ENCODE results near the gene TMEM87B. TPM values are rescaled to one million over a fixed set of nuclear protein-coding genes. Genes with fewer than 3 reads are reported as not detected.

The TMEM87B gene
- total and polyA plus RNA-seq, 10 of the 15 experiments (the other 5 are each of a cell fraction or from before 2014, with no cell fraction given) = 5.7 to 20.6 (median 12.3) TPM

DNA sequence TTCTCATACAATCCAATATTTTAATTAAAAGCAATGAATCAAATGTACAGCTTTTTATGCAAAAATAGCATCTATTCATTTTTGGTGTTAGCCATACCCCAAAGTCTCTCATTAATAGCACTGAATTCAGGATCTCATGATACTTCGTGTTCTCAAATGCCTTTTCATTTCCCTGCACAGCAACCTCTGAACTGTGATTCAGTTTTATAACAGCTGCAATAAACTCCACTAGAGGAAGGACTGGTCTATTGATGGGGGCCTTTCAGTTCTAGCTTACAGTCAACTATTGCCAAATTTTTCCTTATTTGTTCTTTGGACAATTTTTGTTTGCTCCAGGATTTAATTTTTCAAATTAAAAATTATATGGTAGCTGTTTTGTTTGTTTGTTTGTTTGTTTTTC, 4.8 kb upstream of the TMEM87B start:
- no peaks in the 10 kb centered on the region for H3K36me3 ChIP-seq (ENCODE audit: control insufficient read depth in 2 of 2, insufficient read depth in 2 of 2, low read length in 1 of 2)
- TF ChIP-seq GABPA (IDR thresholded peaks at IDR 0.05; ENCODE audit: low read depth) (no peak), ZBED1 (IDR thresholded peaks at IDR 0.05; ENCODE audit: borderline replicate concordance) (no peak), NFXL1 (IDR thresholded peaks at IDR 0.05; ENCODE audit: borderline replicate concordance) (no peak), ZNF207 (IDR thresholded peaks at IDR 0.05; ENCODE audit: borderline replicate concordance) (no peak), MEF2B (IDR thresholded peaks at IDR 0.05; ENCODE audit: partially characterized antibody, poor library complexity, severe bottlenecking) (no peak), RBBP5 (conservative IDR thresholded peaks at IDR 0.05) (no peak), PAX8 (IDR thresholded peaks at IDR 0.05) (no peak), TBL1XR1 (IDR thresholded peaks at IDR 0.05; ENCODE audit: low read depth, low read length) (no peak), CBX5 (IDR thresholded peaks at IDR 0.05; ENCODE audit: low read depth) (no peak)
- TF ChIP-seq, protein P1, sequence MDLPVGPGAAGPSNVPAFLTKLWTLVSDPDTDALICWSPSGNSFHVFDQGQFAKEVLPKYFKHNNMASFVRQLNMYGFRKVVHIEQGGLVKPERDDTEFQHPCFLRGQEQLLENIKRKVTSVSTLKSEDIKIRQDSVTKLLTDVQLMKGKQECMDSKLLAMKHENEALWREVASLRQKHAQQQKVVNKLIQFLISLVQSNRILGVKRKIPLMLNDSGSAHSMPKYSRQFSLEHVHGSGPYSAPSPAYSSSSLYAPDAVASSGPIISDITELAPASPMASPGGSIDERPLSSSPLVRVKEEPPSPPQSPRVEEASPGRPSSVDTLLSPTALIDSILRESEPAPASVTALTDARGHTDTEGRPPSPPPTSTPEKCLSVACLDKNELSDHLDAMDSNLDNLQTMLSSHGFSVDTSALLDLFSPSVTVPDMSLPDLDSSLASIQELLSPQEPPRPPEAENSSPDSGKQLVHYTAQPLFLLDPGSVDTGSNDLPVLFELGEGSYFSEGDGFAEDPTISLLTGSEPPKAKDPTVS (IDR thresholded peaks at IDR 0.05; ENCODE audit: low read depth, low read length) = no peak
- TF ChIP-seq, protein P2, sequence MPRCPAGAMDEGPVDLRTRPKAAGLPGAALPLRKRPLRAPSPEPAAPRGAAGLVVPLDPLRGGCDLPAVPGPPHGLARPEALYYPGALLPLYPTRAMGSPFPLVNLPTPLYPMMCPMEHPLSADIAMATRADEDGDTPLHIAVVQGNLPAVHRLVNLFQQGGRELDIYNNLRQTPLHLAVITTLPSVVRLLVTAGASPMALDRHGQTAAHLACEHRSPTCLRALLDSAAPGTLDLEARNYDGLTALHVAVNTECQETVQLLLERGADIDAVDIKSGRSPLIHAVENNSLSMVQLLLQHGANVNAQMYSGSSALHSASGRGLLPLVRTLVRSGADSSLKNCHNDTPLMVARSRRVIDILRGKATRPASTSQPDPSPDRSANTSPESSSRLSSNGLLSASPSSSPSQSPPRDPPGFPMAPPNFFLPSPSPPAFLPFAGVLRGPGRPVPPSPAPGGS (IDR thresholded peaks at IDR 0.05; ENCODE audit: borderline replicate concordance, insufficient read depth, low read depth, low read length, poor library complexity, severe bottlenecking) = no peak
- TF ChIP-seq, protein P3, sequence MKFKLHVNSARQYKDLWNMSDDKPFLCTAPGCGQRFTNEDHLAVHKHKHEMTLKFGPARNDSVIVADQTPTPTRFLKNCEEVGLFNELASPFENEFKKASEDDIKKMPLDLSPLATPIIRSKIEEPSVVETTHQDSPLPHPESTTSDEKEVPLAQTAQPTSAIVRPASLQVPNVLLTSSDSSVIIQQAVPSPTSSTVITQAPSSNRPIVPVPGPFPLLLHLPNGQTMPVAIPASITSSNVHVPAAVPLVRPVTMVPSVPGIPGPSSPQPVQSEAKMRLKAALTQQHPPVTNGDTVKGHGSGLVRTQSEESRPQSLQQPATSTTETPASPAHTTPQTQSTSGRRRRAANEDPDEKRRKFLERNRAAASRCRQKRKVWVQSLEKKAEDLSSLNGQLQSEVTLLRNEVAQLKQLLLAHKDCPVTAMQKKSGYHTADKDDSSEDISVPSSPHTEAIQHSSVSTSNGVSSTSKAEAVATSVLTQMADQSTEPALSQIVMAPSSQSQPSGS (IDR thresholded peaks at IDR 0.05; ENCODE audit: low read length) = no peak
- H3K79me2 ChIP-seq (ENCODE audit: control insufficient read depth, insufficient read depth, low read length) = no peaks in the 10 kb centered on the region
- no peaks in the 10 kb centered on the region for H4K20me1 ChIP-seq (ENCODE audit: control insufficient read depth, insufficient read depth)
- ChIA-PET SMC1A (ENCODE audit: uncharacterized antibody, unreplicated experiment) (interaction anchor here (1.0 to 9.0 kb wide), 8 partner anchors 44 to 166 kb away, joined by 3 to 85 read pairs (median 6); partner anchors contain the start of gene ANAPC1), RAD21 (ENCODE audit: unreplicated experiment) (interaction anchor here (0.6 to 3.9 kb wide), 6 partner anchors 147 to 224 kb away, joined by 3 to 22 read pairs (median 4); partner anchors contain the start of gene MERTK), POLR2A (interaction anchor here (2.0 kb wide), 1 partner anchor 162 kb away, joined by 5 read pairs; no protein-coding TSS in a partner anchor), CTCF (interaction anchor here (0.9 to 11.6 kb wide), 8 partner anchors 14 to 205 kb away, joined by 3 to 189 read pairs (median 6); partner anchors contain the start of genes ANAPC1, MERTK and ZC3H8)
- H3K4me3 ChIP-seq = no peak overlapping the region
- in situ Hi-C loops (cut with MboI) (loop anchor here (5.0 kb wide), 1 partner anchor 163 kb away; no protein-coding TSS in a partner anchor), intact Hi-C loops (cut with micrococcal nuclease; ENCODE audit: unreplicated experiment) (loop anchor here (10.0 kb wide), 1 partner anchor 654 kb away; no protein-coding TSS in a partner anchor)
- H3K4me1 ChIP-seq (ENCODE audit: control insufficient read depth, insufficient read depth, low read length) = no peaks in the 10 kb centered on the region
- ATAC-seq (no peak), FAIRE-seq (no peak), DNase-seq (ENCODE audit: low read depth, low spot score) (no peak)
- no TSS peak for BruUV-seq (replicated peaks)
- H3K9me3 ChIP-seq (replicated peaks; ENCODE audit: control insufficient read depth, insufficient read depth, low read length) = no peaks in the 10 kb centered on the region
- no peak overlapping the region for H3K9ac ChIP-seq (ENCODE audit: control insufficient read depth, insufficient read depth, low read length)
- no peak overlapping the region for H3K27ac ChIP-seq (ENCODE audit: control insufficient read depth, insufficient read depth)
- no peaks in the 10 kb centered on the region for H3K27me3 ChIP-seq (replicated peaks in 1 of 2; ENCODE audit: control insufficient read depth in 2 of 2, insufficient read depth in 2 of 2, low read length in 1 of 2)
- 73% methylated on average over 1 of the region's 1 CpG for whole genome bisulfite sequencing (ENCODE audit: insufficient coverage, insufficient replicate concordance, low lambda C conversion rate, missing lambda C conversion rate)
- no peak overlapping the region for H3K4me2 ChIP-seq (ENCODE audit: control insufficient read depth, insufficient read depth)
- no peak overlapping the region for H2AFZ ChIP-seq (ENCODE audit: control insufficient read depth, low read depth, low read length)
